ENCODE results near the gene PRSS16. TPM values are rescaled to one million over a fixed set of nuclear protein-coding genes. Genes with fewer than 3 reads are reported as not detected.

Gene PRSS16
- total and polyA plus RNA-seq, 9 of the 15 experiments (the other 6 are each of a cell fraction or from before 2014, with no cell fraction given) = 4.5 to 21.3 (median 12.1) TPM

DNA sequence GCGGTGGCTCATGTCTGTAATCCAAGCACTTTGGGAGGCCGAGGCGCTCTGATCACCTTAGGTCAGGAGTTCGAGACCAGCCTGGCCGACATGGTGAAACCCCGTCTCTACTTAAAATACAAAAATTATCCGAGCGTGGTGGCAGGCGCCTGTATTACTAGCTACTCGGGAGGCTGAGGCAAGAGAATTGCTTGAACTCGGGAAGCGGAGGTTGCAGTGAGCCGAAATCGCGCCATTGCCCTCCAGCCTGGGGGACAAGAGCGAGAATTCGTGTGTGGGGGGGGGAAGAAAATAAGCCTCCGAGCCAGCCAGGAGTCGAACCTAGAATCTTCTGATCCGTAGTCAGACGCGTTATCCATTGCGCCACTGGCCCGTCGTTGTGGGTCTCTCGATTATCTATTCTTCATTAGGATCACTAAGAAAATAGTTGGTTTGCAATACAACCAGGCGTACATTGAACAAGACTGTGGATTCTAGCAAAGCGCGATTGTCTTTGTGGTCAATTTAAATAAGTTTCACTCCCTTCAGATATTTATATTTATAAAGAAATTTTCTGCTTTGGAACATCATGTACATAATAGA is 33.9 kb upstream of the PRSS16 start (continued):
- TF ChIP-seq ZNF583 (CRISPR knock-in tag; IDR thresholded peaks at IDR 0.05) (0 out of 2 replicates have a peak, but pooled peaks have one; percentile 35), SRSF9 (IDR thresholded peaks at IDR 0.05; ENCODE audit: borderline replicate concordance, low read depth, low read length) (no peak), SAFB (IDR thresholded peaks at IDR 0.05; ENCODE audit: borderline replicate concordance, low read depth, low read length) (no peak), ZNF134 (CRISPR knock-in tag; conservative IDR thresholded peaks at IDR 0.05) (no peak), ZNF140 (CRISPR knock-in tag; IDR thresholded peaks at IDR 0.05) (no peak), NUFIP1 (IDR thresholded peaks at IDR 0.05; ENCODE audit: partially characterized antibody) (peak; percentile 30), ZZZ3 (IDR thresholded peaks at IDR 0.05) (0 out of 2 replicates have a peak, but pooled peaks have one; percentile 14), SRSF3 (IDR thresholded peaks at IDR 0.05; ENCODE audit: insufficient read depth, low read length) (no peak), HLTF (IDR thresholded peaks at IDR 0.05) (peak; percentile 79), JUND (IDR thresholded peaks at IDR 0.05; ENCODE audit: borderline replicate concordance, low read depth, low read length) (peak; percentile 52; the same call in 1 of the 2 replicates), JUND (tag; IDR thresholded peaks at IDR 0.05; ENCODE audit: borderline replicate concordance, low read depth, low read length) (0 out of 3 replicates have a peak, but pooled peaks have one; percentile 29), NFRKB (IDR thresholded peaks at IDR 0.05; ENCODE audit: low read depth) (no peak), MTA1 (IDR thresholded peaks at IDR 0.05; ENCODE audit: borderline replicate concordance) (peak; percentile 71; the same call in 1 of the 2 replicates), ZNF668 (CRISPR knock-in tag; IDR thresholded peaks at IDR 0.05) (no peak), ZSCAN29 (IDR thresholded peaks at IDR 0.05) (peak; percentile 78), RFX5 (IDR thresholded peaks at IDR 0.05; ENCODE audit: low read depth, low read length) (peak; percentile 26; the same call in 1 of the 2 replicates), ZNF584 (CRISPR knock-in tag; IDR thresholded peaks at IDR 0.05; ENCODE audit: low read depth) (0 out of 2 replicates have a peak, but pooled peaks have one; percentile 26), HIVEP1 (CRISPR knock-in tag; IDR thresholded peaks at IDR 0.05) (0 out of 2 replicates have a peak, but pooled peaks have one; percentile 66), KLF16 (IDR thresholded peaks at IDR 0.05) (no peak)
- TF ChIP-seq, protein P1, sequence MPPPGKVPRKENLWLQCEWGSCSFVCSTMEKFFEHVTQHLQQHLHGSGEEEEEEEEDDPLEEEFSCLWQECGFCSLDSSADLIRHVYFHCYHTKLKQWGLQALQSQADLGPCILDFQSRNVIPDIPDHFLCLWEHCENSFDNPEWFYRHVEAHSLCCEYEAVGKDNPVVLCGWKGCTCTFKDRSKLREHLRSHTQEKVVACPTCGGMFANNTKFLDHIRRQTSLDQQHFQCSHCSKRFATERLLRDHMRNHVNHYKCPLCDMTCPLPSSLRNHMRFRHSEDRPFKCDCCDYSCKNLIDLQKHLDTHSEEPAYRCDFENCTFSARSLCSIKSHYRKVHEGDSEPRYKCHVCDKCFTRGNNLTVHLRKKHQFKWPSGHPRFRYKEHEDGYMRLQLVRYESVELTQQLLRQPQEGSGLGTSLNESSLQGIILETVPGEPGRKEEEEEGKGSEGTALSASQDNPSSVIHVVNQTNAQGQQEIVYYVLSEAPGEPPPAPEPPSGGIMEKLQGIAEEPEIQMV (tag; conservative IDR thresholded peaks at IDR 0.05; ENCODE audit: low read depth) = no peak
- TF ChIP-seq, protein P2, sequence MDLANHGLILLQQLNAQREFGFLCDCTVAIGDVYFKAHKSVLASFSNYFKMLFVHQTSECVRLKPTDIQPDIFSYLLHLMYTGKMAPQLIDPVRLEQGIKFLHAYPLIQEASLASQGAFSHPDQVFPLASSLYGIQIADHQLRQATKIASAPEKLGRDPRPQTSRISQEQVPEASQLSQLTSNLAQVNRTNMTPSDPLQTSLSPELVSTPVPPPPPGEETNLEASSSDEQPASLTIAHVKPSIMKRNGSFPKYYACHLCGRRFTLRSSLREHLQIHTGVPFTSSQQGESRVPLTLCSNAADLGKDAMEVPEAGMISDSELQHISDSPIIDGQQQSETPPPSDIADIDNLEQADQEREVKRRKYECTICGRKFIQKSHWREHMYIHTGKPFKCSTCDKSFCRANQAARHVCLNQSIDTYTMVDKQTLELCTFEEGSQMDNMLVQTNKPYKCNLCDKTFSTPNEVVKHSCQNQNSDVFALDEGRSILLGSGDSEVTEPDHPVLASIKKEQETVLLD (IDR thresholded peaks at IDR 0.05) = peak; percentile 34; the same call in 1 of the 2 replicates
- TF ChIP-seq, protein P3, sequence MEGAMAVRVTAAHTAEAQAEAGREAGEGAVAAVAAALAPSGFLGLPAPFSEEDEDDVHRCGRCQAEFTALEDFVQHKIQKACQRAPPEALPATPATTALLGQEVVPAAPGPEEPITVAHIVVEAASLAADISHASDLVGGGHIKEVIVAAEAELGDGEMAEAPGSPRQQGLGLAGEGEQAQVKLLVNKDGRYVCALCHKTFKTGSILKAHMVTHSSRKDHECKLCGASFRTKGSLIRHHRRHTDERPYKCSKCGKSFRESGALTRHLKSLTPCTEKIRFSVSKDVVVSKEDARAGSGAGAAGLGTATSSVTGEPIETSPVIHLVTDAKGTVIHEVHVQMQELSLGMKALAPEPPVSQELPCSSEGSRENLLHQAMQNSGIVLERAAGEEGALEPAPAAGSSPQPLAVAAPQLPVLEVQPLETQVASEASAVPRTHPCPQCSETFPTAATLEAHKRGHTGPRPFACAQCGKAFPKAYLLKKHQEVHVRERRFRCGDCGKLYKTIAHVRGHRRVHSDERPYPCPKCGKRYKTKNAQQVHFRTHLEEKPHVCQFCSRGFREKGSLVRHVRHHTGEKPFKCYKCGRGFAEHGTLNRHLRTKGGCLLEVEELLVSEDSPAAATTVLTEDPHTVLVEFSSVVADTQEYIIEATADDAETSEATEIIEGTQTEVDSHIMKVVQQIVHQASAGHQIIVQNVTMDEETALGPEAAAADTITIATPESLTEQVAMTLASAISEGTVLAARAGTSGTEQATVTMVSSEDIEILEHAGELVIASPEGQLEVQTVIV (CRISPR knock-in tag; IDR thresholded peaks at IDR 0.05; ENCODE audit: borderline replicate concordance) = no peak
- TF ChIP-seq, protein P4, sequence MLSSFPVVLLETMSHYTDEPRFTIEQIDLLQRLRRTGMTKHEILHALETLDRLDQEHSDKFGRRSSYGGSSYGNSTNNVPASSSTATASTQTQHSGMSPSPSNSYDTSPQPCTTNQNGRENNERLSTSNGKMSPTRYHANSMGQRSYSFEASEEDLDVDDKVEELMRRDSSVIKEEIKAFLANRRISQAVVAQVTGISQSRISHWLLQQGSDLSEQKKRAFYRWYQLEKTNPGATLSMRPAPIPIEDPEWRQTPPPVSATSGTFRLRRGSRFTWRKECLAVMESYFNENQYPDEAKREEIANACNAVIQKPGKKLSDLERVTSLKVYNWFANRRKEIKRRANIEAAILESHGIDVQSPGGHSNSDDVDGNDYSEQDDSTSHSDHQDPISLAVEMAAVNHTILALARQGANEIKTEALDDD (IDR thresholded peaks at IDR 0.05) = 0 out of 2 replicates have a peak, but pooled peaks have one; percentile 32

All from K562 (cell line).